NCI-H1417 (cell line): Measurements from ENCODE around the gene TBX1.
A peak's percentile ranks its signal among the peaks of the same experiment; 100 is the strongest.
"Not testable (repeated sequence)": the region's sequence is repeated elsewhere in the genome, so short reads cannot be mapped to it uniquely, and the experiment has no call there.

Source experiments
- DNase-seq, 3 experiments: peaks; one replicate each; lab custom pipeline; 2025; lab: John Stamatoyannopoulos, UW

TBX1 gene

GRCh38 chr22:19723232-19723982, 37.2 kb upstream of the TBX1 start, which contains the start of gene GP1BB:
GP1BB (plus strand) TSS chr22:19723539; CDS start chr22:19723570, 31 bp downstream.
- no peak for DNase-seq

GRCh38 chr22:19723983-19724827, 36.4 kb upstream of the TBX1 start:
- no peak for DNase-seq

DNA sequence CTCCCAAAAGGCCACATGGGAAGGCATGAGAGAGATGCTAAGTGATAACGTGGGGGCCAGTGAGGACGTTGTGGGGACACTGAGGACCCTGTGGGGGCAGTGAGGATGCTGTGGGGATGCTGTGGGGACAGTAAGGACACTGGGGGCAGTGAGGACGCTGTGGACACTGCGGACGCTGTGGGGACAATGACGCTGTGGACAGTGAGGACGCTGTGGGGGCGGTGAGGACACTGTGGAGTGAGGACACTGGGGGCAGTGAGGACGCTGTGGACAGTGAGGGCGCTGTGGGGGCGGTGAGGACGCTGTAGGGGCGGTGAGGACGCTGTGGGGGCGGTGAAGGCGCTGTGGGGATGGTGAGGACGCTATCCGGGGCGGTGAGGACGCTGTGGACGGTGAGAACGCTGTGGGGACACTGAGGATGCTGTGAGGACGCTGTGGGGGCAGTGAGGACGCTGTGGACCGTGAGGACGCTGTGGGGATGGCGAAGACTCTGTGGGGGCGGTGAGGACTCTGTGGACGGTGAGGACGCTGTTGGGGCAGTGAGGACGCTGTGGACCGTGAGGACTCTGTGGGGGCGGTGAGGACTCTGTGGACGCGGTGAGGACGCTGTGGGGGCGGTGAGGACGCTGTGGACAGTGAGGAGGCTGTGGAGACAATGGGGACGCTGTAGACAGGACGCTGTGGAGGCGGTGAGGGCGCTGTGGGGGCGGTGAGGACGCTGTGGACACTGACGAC, 35.5 kb upstream of the TBX1 start:
- no peak for DNase-seq

DNA sequence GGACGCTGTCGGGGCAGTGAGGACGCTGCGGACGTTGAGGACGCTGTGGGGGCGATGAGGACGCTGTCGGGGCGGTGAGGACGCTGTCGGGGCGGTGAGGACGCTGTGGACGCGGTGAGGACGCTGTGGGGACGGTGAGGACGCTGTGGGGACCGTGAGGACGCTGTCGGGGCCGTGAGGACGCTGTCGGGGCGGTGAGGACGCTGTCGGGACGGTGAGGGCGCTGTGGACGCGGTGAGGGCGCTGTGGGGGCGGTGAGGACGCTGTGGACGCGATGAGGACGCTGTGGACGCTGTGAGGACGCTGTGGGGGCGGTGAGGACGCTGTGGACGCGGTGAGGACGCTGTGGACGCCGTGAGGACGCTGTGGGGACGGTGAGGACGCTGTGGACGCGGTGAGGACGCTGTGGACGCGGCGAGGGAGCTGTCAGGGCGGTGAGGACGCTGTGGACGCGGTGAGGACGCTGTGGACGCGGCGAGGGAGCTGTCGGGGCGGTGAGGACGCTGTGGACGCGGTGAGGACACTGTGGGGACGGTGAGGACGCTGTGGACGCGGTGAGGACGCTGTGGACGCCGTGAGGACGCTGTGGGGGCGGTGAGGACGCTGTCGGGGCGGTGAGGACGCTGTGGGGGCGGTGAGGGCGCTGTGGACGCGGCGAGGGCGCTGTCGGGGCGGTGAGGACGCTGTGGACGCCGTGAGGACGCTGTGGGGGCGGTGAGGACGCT, 34.4 kb upstream of the TBX1 start:
- not testable (repeated sequence) for DNase-seq

GRCh38 chr22:19727310-19728150, 33.0 kb upstream of the TBX1 start:
- DNase-seq, result no peak

GRCh38 chr22:19728271-19728670, 32.3 kb upstream of the TBX1 start:
- no peak for DNase-seq

GRCh38 chr22:19728836-19729235, 31.7 kb upstream of the TBX1 start:
- no peak for DNase-seq

DNA sequence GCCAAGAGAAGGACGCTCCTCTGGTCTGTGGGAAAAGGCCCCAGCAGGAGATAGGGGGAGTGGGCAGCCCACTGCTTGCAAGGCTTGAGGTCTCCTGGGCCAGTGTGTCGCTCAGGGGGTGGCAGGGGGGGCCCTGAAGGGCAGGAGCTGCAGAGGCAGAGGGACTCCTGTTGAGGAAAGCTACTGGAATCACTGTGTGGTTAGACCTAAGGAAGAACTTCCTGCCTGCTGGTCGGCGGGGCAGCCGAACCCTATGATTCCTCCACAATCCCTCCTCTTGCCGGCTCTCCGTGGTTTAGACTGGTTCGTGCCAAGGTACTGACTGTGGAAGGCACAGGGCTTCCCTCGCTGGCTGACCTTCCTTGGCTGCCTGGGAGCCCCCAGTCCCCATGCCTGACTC, 31.1 kb upstream of the TBX1 start:
- DNase-seq, result no peak

GRCh38 chr22:19730198-19730597, 30.4 kb upstream of the TBX1 start:
- no peak for DNase-seq

- DNase-seq, result peak; percentile 45 to 90 (median 84)
Measured at GRCh38 chr22:19730655-19731360, 29.8 kb upstream of the TBX1 start.

DNA sequence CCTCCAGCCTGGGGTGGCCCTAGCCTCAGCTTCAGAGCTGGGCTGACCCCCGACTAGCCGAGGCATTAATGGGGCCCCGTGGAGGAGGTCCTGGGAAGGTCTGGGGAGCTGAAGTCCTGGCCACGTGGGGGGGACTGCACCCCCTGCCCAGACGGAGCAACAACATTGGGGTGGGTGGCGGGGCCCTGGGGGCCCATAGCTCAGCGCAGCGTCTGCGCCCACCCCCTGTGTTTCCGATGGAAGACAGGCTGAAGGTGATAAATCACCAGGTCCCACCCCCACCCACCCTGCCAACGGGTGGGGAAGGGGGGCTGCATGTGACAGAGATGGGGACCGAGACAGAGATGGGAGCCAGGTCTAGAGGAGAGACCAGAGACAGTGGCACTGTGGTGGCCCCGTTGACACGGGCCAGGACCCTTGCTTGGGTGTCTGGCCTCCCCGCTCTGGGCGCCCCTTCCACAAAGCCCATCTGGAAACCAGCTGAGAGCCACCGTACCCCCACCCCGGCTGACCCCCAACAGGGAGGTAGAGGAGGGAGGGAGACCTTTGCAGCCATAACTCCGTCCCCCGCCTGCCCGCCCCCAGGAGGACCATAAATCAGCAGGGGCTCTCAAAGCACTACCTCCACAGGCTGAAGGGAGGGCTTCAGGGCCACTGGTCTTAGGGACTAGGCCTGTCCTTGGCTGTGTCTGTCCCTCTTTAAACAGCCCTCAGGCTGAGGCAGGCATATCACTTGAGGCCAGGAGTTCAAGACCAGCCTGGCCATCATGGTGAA, 29.0 kb upstream of the TBX1 start:
- peak in 1 of 3 experiments; percentile 33 for DNase-seq

DNA sequence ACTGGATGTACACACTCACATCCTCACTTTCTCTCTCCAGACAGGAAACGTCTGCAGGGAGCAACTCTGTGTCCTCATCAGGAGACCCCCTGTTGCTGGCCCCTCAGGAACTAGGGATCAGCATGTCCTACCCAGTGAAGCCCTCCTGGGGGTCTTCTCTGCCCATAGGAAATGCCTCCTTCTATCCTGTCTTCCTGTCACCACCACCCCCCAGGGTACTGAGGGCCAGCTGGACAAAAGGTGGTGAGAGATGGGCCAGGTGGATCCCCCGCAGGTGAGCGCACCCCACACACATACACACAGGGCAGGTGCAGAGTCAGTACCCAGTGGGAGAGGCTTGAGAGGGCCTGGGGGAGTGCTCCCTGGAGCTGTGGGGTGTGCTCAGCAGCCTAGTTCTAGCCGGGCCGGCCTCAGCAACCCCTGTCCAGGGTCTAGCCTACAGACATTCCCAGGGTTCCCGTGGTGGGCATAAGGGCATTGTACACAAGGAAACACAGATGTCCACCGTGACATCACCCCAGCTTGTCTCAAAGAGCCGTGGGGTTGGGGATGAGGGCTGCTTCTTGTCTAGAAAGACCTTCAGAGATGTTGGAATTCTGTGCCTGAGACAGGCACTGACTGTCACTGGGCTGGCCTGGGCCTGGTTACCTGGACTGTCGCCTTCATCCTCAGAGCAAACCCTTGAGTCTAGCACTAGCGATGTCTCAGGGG, 28.0 kb upstream of the TBX1 start:
- peak in 2 of 3 experiments; percentile 18 to 27 for DNase-seq

- no peak for DNase-seq
Measured at GRCh38 chr22:19733755-19734154, 26.8 kb upstream of the TBX1 start.

- DNase-seq, result no peak
Measured at GRCh38 chr22:19734163-19734562, 26.4 kb upstream of the TBX1 start.

DNA sequence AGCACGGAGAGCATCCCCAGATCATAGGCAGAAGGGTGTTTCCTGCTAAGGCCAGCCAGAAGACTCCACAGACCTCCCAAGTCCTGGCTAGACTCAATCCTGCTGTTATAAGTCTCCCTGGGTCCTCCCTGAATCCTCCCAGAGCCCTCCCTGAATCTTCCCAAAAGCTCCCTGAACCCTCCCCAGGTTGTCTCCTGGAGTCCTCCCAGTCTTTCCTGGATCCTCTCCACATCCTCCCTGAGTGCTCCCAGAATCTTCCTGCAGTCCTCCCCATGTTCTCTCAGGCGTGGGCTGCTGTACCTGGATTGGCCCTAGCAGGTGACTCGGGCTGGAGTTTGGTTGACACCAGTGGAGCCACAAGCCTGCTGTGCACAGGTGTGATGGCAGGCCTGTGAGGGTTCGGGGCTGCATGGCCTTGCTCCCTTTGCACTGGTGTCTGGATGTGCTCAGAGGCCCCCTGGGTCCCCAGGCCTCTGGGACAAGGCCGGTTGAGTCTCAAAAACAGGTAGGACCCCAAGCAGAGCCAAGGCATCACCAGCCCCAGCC, 25.7 kb upstream of the TBX1 start:
- DNase-seq, result no peak

DNA sequence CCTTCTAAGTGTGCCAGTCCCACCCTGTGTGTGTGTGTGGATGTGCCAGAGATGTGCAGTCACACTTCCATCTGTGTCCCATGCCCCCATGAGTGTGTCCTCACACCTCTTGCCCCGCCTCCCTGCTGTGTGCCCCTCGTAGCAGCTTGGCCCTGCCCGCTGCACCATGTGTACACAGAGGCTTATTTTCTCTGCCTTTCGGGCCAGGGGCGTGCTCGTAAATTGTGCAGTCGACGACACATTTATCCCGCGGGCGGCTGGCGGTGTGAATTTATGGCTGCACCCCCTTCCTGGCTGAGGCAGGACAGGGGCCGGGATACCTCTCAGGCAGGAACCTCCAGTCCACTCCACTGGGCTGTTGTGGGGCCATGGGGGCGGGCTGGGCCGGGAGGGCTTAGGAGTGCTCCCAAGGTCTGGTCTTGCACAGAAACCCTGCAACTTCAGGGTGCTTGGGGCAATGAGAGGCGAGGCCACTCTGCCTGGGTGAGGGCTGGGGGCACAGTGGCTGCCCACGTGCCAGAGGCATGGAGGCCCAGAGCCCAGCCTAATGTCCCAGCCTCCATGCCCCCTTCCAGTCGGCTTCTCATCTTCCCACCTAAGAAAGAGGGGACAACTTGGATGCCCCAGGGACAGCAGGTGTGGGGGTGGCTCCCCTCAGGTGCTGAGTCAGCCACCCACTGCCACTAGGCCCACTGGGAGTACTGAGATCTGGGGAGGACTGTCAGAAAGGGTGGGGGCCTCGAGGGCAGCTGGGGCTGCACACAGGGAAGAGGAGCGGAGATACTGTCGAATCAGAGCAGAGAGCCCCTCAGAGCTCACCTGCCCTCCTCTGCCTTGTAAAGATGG, 24.7 kb upstream of the TBX1 start:
- no peak for DNase-seq

DNA sequence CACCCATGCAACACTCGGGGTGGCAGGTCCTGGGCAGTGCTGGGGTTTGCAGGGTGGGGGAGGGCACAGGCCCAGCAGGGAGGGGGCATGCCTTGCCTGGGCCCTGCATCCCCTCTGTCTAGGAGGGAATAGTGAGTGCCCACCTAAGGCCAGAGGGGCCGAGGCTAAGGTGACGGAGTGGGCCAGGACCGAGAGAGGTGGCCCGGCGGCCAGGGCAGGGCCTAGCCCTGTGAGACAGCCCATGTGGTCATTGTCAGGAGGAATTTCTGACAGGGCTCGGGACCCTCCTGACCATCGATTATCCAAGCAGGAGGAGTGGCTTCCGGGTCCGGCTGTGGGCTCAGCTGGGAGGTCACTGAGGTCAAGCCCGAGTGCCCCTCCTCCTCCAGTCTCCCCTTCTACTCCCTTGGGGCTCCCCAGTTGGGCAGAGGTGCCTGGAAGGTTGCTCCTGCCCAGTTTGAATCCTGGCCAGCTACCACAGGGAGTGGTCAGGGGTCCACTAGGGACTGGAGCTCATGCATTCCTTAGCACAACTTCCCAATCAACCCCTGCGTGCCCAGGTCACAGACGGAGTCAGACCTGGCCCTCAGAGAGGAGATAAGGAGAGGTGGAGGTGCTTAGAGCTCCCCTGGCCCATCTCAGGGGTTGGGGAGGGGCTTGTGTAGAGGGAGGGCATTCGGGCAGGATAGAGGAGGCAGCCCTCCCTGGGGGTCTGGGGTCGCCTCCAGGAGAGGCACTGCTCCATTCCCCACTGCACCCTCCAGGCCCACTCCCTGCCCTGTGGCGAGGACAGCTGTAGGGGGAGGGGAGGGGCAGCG, 22.5 kb upstream of the TBX1 start:
- no peak for DNase-seq
